H1 (cell line): Measurements from ENCODE around the gene STEAP1. TPM values are rescaled to one million over a fixed set of nuclear protein-coding genes. Genes with fewer than 3 reads are reported as not detected.

Source experiments
- CTCF ChIA-PET: fragments of 300-600 bp; sonication (Branson Sonifier 250); formaldehyde crosslinking; loops from one replicate; lab custom pipeline; 2021; ENCODE audit not compliant: partially characterized antibody; lab: Charles Lee
- POLR2A ChIA-PET: fragments of 300-600 bp; sonication (Branson Sonifier 250); formaldehyde crosslinking; loops from one replicate; lab custom pipeline; 2021; ENCODE audit warnings: inconsistent platforms; ENCODE audit not compliant: partially characterized antibody; lab: Charles Lee
- DNase-seq, 2 experiments: peaks; one replicate each; pipeline versions ENCODE4 v3.0.0 to v3.0.0-alpha.2; 2010 to 2022; ENCODE audit warnings: low spot score in 2 of 2, low read depth in 1 of 2, mixed read lengths in 1 of 2
- FAIRE-seq: peaks from 2 replicates; lab custom pipeline; 2011; peaks lifted over from hg19 to GRCh38; lab: Jason Lieb, UNC
- H2AFZ ChIP-seq: 2 replicates; pipeline ENCODE4 v1.8.1; 2012; ENCODE audit warnings: low read length, inconsistent platforms
- H2AK5ac ChIP-seq: 2 replicates; pipeline ENCODE4 v1.6.1; 2013; ENCODE audit warnings: low read depth, low read length
- H2BK120ac ChIP-seq: replicated peaks from 2 replicates; pipeline ENCODE3; 2013; ENCODE audit warnings: low read depth, low read length, inconsistent platforms
- H2BK12ac ChIP-seq: 2 replicates; pipeline ENCODE4 v1.6.1; 2013; ENCODE audit warnings: low read depth, low read length
- H2BK15ac ChIP-seq: 2 replicates; pipeline ENCODE4 v1.6.1; 2013; ENCODE audit warnings: low read length
- H2BK20ac ChIP-seq: 2 replicates; pipeline ENCODE4 v1.6.1; 2013; ENCODE audit warnings: low read length
- H2BK5ac ChIP-seq: 2 replicates; pipeline ENCODE4 v1.6.1; 2013; ENCODE audit warnings: low read depth, low read length
- H3K14ac ChIP-seq: 2 replicates; pipeline ENCODE4 v1.6.1; 2013; ENCODE audit warnings: inconsistent platforms; ENCODE audit not compliant: insufficient read length
- H3K18ac ChIP-seq: 2 replicates; pipeline ENCODE4 v1.6.1; 2013; ENCODE audit warnings: low read length; ENCODE audit errors: extremely low read depth
- H3K23ac ChIP-seq: 2 replicates; pipeline ENCODE4 v1.6.1; 2013; ENCODE audit warnings: inconsistent platforms; ENCODE audit not compliant: insufficient read length
- H3K23me2 ChIP-seq: 2 replicates; pipeline ENCODE4 v1.6.1; 2013; ENCODE audit warnings: low read depth, low read length
- H3K27ac ChIP-seq: 2 replicates; pipeline ENCODE4 v1.6.1; 2011; ENCODE audit warnings: low read depth, low read length, inconsistent platforms
- H3K27me3 ChIP-seq, 4 experiments: replicated peaks in 1 of 4; 1 replicate in 1 of 4; 2 replicates in 3 of 4; pipeline versions ENCODE4 v1.6.1 to v1.8.1; 2011 to 2013; ENCODE audit warnings: low read length in 3 of 4, mild to moderate bottlenecking in 3 of 4, inconsistent platforms in 2 of 4, mixed read lengths in 2 of 4, moderate library complexity in 1 of 4; ENCODE audit not compliant: control insufficient read depth in 3 of 4, insufficient read depth in 3 of 4; ENCODE audit errors: extremely low read depth in 1 of 4
- H3K36me3 ChIP-seq, 4 experiments: 2 replicates each; pipeline versions ENCODE4 v1.6.1 to v1.8.1; 2011 to 2013; ENCODE audit warnings: mild to moderate bottlenecking in 4 of 4, low read length in 3 of 4, moderate library complexity in 2 of 4, control low read depth in 1 of 4, inconsistent platforms in 1 of 4; ENCODE audit not compliant: insufficient read depth in 4 of 4, control insufficient read depth in 2 of 4
- H3K4ac ChIP-seq: replicated peaks from 2 replicates; pipeline ENCODE3; 2013; ENCODE audit warnings: low read length, low read depth, mixed read lengths, inconsistent platforms; ENCODE audit not compliant: insufficient read length
- H3K4me1 ChIP-seq, 4 experiments: replicated peaks in 1 of 4; 1 replicate in 1 of 4; 2 replicates in 3 of 4; pipeline versions ENCODE4 v1.6.1 to v1.8.1; 2011 to 2013; ENCODE audit warnings: low read length in 3 of 4, inconsistent platforms in 2 of 4, mixed read lengths in 1 of 4; ENCODE audit not compliant: insufficient read depth in 4 of 4, control insufficient read depth in 3 of 4
- H3K4me2 ChIP-seq, 2 experiments: 2 replicates each; pipeline versions ENCODE4 v1.6.1 to v1.8.1; 2011 to 2013; ENCODE audit warnings: low read depth in 2 of 2, low read length in 2 of 2, control low read depth in 1 of 2, inconsistent platforms in 1 of 2, mild to moderate bottlenecking in 1 of 2; ENCODE audit not compliant: insufficient read depth in 1 of 2
- H3K4me3 ChIP-seq, 4 experiments: fragments of 200-600, 300-600 bp in 1 of 4; sonication (generic), shearing (Covaris generic), sonication (Bioruptor Twin) in 1 of 4; 2 replicates each; pipeline versions ENCODE4 v1.5.1 to v1.8.1; 2011 to 2016; ENCODE audit warnings: low read length in 4 of 4, low read depth in 3 of 4, control low read depth in 2 of 4, inconsistent platforms in 2 of 4, mild to moderate bottlenecking in 2 of 4, mixed read lengths in 1 of 4, moderate library complexity in 1 of 4; ENCODE audit not compliant: insufficient read depth in 2 of 4; ENCODE audit errors: extremely low read depth in 1 of 4
- H3K56ac ChIP-seq: replicated peaks from 2 replicates; pipeline ENCODE3; 2013; ENCODE audit warnings: low read depth, mild to moderate bottlenecking, mixed read lengths, low read length, inconsistent platforms; ENCODE audit not compliant: insufficient read length
- H3K79me1 ChIP-seq: 2 replicates; pipeline ENCODE4 v1.6.1; 2013; ENCODE audit warnings: low read depth, low read length, control low read depth
- H3K79me2 ChIP-seq, 2 experiments: 2 replicates each; pipeline versions ENCODE4 v1.6.1 to v1.8.1; 2012 to 2013; ENCODE audit warnings: low read length in 2 of 2, mild to moderate bottlenecking in 2 of 2, inconsistent platforms in 1 of 2; ENCODE audit not compliant: insufficient read depth in 2 of 2, control insufficient read depth in 1 of 2
- H3K9ac ChIP-seq, 4 experiments: replicated peaks in 1 of 4; 1 replicate in 1 of 4; 2 replicates in 3 of 4; pipeline versions ENCODE4 v1.6.1 to v1.8.1; 2011 to 2013; ENCODE audit warnings: low read depth in 3 of 4, low read length in 3 of 4, control low read depth in 2 of 4, mild to moderate bottlenecking in 2 of 4, moderate library complexity in 2 of 4, inconsistent platforms in 1 of 4; ENCODE audit errors: extremely low read depth in 1 of 4
- H3K9me3 ChIP-seq, 2 experiments: 2 replicates each; pipeline versions ENCODE4 v1.6.1 to v1.8.1; 2012 to 2013; ENCODE audit warnings: mild to moderate bottlenecking in 2 of 2, moderate library complexity in 2 of 2, control low read depth in 1 of 2, inconsistent platforms in 1 of 2, low read depth in 1 of 2, low read length in 1 of 2, mixed read lengths in 1 of 2; ENCODE audit not compliant: insufficient read depth in 2 of 2
- H4K20me1 ChIP-seq, 2 experiments: replicated peaks in 1 of 2; 2 replicates each; pipeline versions ENCODE3 to v1.8.1; 2011 to 2013; ENCODE audit warnings: inconsistent platforms in 2 of 2, low read length in 2 of 2, mild to moderate bottlenecking in 1 of 2; ENCODE audit not compliant: insufficient read depth in 2 of 2, control insufficient read depth in 1 of 2
- H4K5ac ChIP-seq: 2 replicates; pipeline ENCODE4 v1.6.1; 2013; ENCODE audit warnings: low read length, low read depth, mixed read lengths, inconsistent platforms; ENCODE audit not compliant: insufficient read length
- H4K8ac ChIP-seq: 2 replicates; pipeline ENCODE4 v1.8.0; 2013; ENCODE audit warnings: mild to moderate bottlenecking, moderate library complexity, low read length, inconsistent platforms; ENCODE audit not compliant: insufficient read depth; ENCODE audit errors: extremely low read depth
- H4K91ac ChIP-seq: replicated peaks from 2 replicates; pipeline ENCODE3; 2013; ENCODE audit warnings: low read length, mixed read lengths, inconsistent platforms; ENCODE audit not compliant: insufficient read length
- ASH2L ChIP-seq: fragments of 200-600, 300-600 bp; sonication (generic); IDR thresholded peaks from one replicate; pipeline ENCODE4 v1.7.1; 2017; ENCODE audit warnings: low read length
- CBX5 ChIP-seq: fragments of 300-800, 300-1000 bp; sonication (generic); IDR thresholded peaks from 2 replicates; pipeline ENCODE4 v1.7.1; 2016; ENCODE audit warnings: antibody characterized with exemption, low read length, low read depth
- CBX8 ChIP-seq: fragments of 300-800, 300-1000 bp; sonication (generic); IDR thresholded peaks from 2 replicates; pipeline ENCODE4 v1.7.1; 2016; ENCODE audit warnings: low read depth, low read length, borderline replicate concordance
- CREB1 ChIP-seq: IDR thresholded peaks from 2 replicates; pipeline ENCODE4 v1.6.1; 2012; ENCODE audit warnings: inconsistent platforms
- E2F6 ChIP-seq: IDR thresholded peaks from 2 replicates; pipeline ENCODE4 v1.6.1; 2012; ENCODE audit warnings: inconsistent platforms
- EGR1 ChIP-seq: IDR thresholded peaks from 2 replicates; pipeline ENCODE4 v1.6.1; 2011; ENCODE audit warnings: low read depth, low read length, borderline replicate concordance
- KDM4A ChIP-seq: IDR thresholded peaks from one replicate; pipeline ENCODE4 v1.7.1; 2012; ENCODE audit warnings: low read depth, mild to moderate bottlenecking, moderate library complexity, low read length, inconsistent platforms; ENCODE audit not compliant: severe bottlenecking
- POLR2A ChIP-seq, 2 experiments: IDR thresholded peaks; 1 replicate in 1 of 2; 2 replicates in 1 of 2; pipeline ENCODE4 v1.6.1; 2011; ENCODE audit warnings: low read depth in 2 of 2, low read length in 2 of 2, mild to moderate bottlenecking in 2 of 2; ENCODE audit errors: control extremely low read depth in 1 of 2
- SAP30 ChIP-seq: fragments of 300-600 bp; sonication (generic); IDR thresholded peaks from 2 replicates; pipeline ENCODE4 v1.7.1; 2012; ENCODE audit warnings: low read length, moderate library complexity, mild to moderate bottlenecking, inconsistent platforms; ENCODE audit not compliant: insufficient read depth, insufficient replicate concordance
- WGBS, 2 experiments: shearing (Covaris generic) in 1 of 2; methylation state at CpG; one replicate each; pipeline versions ENCODE4 v1.1.6 to v1.1.7; 2013 to 2015; ENCODE audit warnings: low lambda C conversion rate in 2 of 2, mixed read lengths in 2 of 2, inconsistent platforms in 1 of 2, low coverage in 1 of 2, missing lambda C conversion rate in 1 of 2; ENCODE audit not compliant: insufficient replicate concordance in 2 of 2, insufficient coverage in 1 of 2, insufficient read length in 1 of 2; ENCODE audit errors: extremely low coverage in 1 of 2, missing lambda C conversion rate in 1 of 2; 5-methylcytosine and 5-hydroxymethylcytosine counted together
- polyA plus RNA-seq, 7 experiments: library from polyadenylated mRNA; depleted of rRNA in 3 of 7; stranded (reverse) in 5 of 7; unstranded in 2 of 7; fragments of >200 nt in 5 of 7; fragments of 200-250 nt in 2 of 7; gene quantifications; 1 replicate in 5 of 7; 2 replicates in 1 of 7; 4 replicates in 1 of 7; pipeline versions ENCODE4 v1.2.1 to v1.2.3, GENCODE V29; 2011 to 2013; ENCODE audit warnings: missing spikeins in 2 of 7, mixed read lengths in 2 of 7
- total RNA-seq: library from RNA; stranded (reverse); fragmentation: NEBNext Ultra II Directional; extraction: Animal tissue kit (Norgen Biotek cat#: 25700); gene quantifications from 2 replicates; pipeline ENCODE4 v1.2.1, GENCODE V29; 2021

The STEAP1 gene
- total and polyA plus RNA-seq, 2 of the 8 experiments (the other 6 are each of a cell fraction or from before 2014, with no cell fraction given) = 9.2 to 9.5 TPM

DNA sequence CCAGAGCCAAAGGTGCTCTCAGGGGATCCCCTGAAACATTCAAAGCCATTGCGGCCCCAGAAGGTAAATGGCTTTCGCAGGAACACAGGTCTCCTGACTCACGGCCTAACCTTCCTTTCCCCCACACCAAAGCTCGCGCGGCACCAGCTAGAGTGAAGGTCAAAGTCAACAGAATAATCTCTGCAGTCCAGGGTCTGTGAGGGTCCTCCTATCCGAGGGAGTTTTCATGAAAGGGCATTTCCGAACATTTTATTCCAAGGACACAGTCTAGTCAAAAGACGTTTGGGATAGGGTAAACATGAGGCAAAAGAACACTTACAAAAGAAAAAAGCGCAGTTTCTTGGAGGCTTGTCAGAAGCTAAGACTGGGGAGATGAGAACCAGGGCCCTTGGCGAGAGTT is 56.7 kb downstream of the STEAP1 start:
- Histone ChIP-seq H2BK20ac (no peak overlapping the region), H4K91ac (no peak overlapping the region), H4K20me1 (no peaks in the 10 kb centered on the region), H3K27me3 (no peaks in the 10 kb centered on the region), H2BK5ac (peak overlapping the region; percentile 76; the same call in 1 of the 2 replicates), H3K9me3 (no peaks in the 10 kb centered on the region), H4K8ac (no peak overlapping the region), H3K4me1 (peaks cover 2 to 14% (median 8%) of the 10 kb centered on the region in 4 experiments; a peak in 6 of 7 replicates), H3K18ac (peak overlapping the region; percentile 71), H2BK120ac (peak overlapping the region; percentile 29), H3K36me3 (no peaks in the 10 kb centered on the region), H3K27ac (no peak overlapping the region), H2AFZ (peak overlapping the region; percentile 83), H3K23ac (no peak overlapping the region), H3K9ac (peak overlapping the region in 3 of 4 experiments; percentile 20 to 67 (median 41); a peak in 6 of 7 replicates), H3K79me1 (no peaks in the 10 kb centered on the region), H3K4me2 (peak overlapping the region; percentile 97 to 98), H2AK5ac (no peak overlapping the region), H3K4me3 (peak overlapping the region; percentile 80 to 98 (median 88)), H2BK12ac (peak overlapping the region; percentile 93), H3K79me2 (peaks cover 0 to 35% of the 10 kb centered on the region in 2 experiments; a peak in 3 of 4 replicates), H4K5ac (no peak overlapping the region), H3K14ac (no peak overlapping the region), H3K23me2 (peaks cover 13% of the 10 kb centered on the region), H3K56ac (no peak overlapping the region), H2BK15ac (no peak overlapping the region), H3K4ac (no peak overlapping the region)
- DNase-seq (peak in 1 of 2 experiments; percentile 52), FAIRE-seq (no peak)
- ChIA-PET POLR2A (interaction anchor here (0.9 to 5.4 kb wide), 10 partner anchors 13 to 238 kb away, joined by 3 to 48 read pairs (median 5); partner anchors contain the start of gene CLDN12), CTCF (interaction anchor here (0.6 to 2.7 kb wide), 13 partner anchors 13 to 265 kb away, joined by 3 to 13 read pairs (median 4); partner anchors contain the start of gene STEAP1)
- no peak for TF ChIP-seq CBX8
- no peak for TF ChIP-seq POLR2A (IDR thresholded peaks at IDR 0.05; ENCODE audit: control extremely low read depth in 1 of 2, low read depth in 2 of 2, low read length in 2 of 2)
- TF ChIP-seq E2F6 = no peak
- no peak for TF ChIP-seq CREB1
- TF ChIP-seq ASH2L = no peak
- TF ChIP-seq CBX5 = no peak
- TF ChIP-seq EGR1 = no peak
- TF ChIP-seq KDM4A = peak; percentile 8
- peak; percentile 40 for TF ChIP-seq SAP30
- WGBS, 2 experiments = 3% methylated on average over 11 of the region's 11 CpGs; no CpG with 5 or more reads in 1 of the 2 experiments
